ENCODE data around the gene OMA1.
A peak's percentile ranks its signal among the peaks of the same experiment; 100 is the strongest.
"Not testable (repeated sequence)": the region's sequence is repeated elsewhere in the genome, so short reads cannot be mapped to it uniquely, and the experiment has no call there.

OMA1 gene

DNA sequence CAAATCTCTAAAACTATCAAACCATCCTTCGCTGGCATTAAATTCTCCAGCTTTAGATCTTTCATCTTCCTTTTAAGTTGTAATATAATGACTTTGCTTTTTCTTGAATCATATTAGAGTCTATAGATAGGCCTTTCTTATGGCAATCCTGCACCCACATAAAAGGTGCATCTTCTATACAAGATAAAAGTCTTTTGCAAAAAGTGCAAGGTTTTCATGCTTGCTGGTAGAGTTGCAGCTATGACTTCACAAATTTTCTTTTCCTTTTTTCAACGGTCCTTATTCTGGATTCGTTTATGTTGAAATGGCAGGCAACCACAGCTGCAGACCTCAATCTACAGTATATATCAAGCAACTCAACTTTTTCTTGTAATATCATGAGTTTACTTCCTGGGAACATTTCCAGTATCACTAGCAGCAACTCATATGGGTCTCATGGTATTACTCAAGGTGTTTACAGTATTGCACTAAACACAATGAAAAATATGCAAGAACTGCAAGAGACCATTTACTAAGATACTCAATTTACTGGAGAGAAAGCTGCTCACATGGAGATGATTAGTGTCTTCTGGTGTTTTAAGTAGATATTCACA is 22.1 kb downstream of the OMA1 start:
- DNase-seq = no peak

DNA sequence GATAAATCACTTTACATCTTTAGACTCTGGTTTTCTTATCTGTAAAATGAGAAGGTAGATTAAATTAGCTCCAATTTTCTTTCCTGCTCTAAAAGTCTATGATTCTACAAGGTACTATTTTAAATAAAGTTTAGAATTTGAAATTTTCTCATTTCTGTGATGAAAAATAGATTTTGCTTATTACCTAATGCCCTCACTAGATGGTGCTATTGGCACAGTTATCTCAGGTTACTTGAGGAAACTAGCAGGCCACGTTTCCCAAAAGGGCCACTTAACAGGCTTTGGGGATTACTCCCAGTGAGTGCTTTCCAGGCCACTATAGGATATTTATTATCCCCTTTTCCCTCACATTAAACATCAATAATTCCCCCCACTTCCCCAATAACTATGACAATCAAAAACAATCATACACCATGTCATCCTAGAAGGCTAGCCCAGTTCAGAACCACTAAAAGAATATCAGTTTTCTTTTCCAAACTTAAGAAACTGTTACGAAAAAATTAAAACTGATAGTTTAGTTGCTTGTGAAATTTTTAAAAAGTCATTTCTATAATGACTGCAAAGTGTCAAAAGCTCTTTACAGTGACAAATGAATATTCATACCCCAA is 30.6 kb downstream of the OMA1 start:
- DNase-seq = peak; percentile 13

DNA sequence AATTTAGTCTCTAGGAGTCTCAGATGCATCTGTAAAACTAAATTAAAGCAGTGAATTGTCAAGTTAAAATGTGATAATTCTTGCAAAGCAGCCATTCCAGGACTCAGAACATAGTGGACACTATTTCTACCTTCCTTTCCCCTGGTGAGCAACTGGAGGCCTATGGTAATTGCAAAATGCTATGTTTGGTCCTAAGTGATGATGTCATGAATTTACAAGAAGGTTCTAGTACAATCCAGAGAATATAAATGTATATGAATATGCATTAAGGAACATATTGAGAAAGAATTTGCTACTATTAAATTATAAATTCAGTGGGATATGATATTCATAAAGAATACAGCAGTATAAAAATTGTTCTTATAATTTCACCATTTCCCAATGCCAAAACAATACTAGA is 32.6 kb downstream of the OMA1 start:
- DNase-seq = no peak

DNA sequence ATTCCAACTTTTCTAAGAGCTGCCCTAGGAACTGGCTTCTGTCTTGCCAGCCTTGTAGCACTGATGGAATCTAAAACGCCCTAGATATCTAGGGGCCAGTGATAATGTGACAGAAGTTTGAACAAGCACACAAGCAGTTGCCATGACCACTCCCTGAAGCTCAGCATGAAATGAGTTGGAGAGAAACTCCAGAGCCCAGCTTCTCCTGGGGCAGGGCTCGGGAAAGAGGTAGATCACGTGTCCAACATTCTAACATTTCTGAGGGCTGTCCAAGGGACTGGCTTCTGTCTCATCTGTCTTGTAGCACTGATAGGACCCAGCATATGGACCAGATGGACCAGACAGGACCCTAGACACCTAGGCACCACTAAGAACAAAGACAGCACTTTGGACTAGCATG is 37.9 kb downstream of the OMA1 start:
- no peak for DNase-seq

DNA sequence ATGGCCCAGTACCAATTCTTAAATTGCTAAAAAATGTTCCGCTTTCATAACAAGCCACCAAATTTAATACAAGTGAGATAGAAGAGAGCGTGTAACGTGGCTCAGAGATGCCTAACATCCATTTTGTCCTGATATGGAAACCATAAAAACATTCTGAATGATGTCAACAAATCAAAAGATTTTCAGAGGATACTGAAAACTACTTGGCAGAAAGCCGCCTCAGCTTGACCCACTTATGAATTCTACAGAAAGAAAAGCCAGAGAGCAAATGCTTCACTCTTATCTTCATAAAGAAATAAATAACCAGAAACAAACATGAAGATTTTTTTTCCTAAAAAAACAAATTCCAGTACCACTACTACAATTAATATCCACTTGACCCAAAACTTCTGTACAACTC is 41.2 kb downstream of the OMA1 start:
- no peak for DNase-seq

DNA sequence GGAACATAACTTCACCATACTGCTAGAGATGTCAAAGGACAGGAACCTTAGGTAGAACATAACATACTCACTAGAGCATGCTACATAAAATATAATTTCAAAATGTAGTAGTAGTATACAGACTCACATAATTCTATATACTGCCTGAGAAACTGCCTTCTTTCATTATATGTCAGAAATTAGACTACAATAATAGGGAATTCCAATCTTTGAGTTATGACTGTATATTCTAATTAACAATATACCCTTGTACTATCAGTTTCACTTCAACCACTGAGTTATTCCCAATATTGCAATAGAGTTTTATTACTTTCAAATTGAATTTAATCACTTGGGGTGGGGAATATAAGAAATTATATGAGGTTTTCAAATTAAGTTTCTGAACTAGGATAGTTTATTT is 44.0 kb downstream of the OMA1 start:
- DNase-seq = no peak

DNA sequence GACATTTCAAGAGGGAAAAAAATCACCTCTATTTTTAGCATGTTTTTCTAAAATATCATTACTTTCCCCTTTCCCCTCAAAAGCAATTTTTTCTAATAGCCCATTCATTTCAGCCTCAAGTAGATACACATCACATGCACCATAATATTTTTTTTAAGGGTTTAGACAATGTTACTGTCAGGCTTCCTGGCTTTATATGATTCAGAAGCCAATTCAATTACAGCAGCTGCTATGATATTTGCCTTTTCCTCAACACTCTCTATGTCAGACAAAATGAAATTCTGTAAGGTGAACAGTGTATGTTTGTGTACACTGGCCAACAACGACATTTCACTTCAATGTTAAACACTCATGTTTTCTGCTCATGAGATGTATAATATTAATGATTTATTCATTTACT is 46.5 kb downstream of the OMA1 start:
- DNase-seq = no peak

DNA sequence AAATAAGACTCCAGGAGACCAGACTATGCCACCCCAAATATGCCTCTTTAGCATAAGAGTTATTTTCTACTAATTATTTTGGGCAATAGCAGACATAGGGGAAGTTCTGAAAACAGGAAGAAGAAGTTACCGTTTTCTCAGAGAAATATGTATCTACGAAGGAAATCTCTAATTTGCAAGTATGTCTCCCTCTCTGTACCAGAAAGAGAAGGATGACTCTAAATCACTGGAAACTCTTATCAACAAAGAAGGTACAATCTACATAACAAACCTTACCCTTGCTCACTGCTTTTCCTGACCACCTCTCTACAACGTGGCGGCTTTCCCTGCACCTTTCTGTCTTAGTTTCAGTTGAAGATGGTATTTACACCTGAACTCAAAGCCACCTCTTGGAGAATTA is 49.0 kb downstream of the OMA1 start:
- no peak for DNase-seq

DNA sequence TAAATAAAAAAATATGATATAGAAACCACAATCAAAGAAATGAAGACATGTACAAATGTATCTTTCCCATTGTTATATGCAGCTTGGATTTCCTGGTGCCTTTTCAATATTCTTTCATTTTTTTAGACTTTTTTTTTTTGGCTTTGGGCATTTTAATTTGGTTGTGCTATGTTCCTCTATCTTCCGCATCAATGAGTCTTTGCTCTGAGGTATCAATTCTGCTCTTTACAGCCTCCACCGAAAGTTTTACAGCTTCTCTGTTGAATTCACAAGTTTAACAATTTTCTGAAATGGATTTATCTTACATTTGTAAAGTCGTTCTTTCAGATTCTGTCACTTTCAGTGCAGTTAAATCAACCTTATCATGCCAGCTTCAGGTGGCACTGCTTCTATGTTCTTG is 50.5 kb downstream of the OMA1 start:
- DNase-seq = no peak

DNA sequence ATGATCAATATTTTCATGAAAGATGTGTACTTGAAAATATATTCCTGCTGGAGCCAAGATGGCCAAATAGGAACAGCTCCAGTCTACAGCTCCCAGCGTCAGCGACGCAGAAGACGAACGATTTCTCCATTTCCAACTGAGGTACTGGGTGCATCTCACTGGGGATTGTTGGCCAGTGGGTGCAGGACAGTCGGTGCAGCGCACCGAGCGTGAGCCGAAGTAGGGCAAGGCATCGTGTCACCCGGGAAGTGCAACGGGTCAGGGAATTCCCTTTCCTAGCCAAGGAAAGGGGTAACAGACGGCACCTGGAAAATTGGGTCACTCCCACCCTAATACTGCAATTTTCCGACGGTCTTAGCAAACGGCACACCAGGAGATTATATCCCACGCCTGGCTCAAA is 57.6 kb downstream of the OMA1 start:
- DNase-seq = not testable (repeated sequence)

DNA sequence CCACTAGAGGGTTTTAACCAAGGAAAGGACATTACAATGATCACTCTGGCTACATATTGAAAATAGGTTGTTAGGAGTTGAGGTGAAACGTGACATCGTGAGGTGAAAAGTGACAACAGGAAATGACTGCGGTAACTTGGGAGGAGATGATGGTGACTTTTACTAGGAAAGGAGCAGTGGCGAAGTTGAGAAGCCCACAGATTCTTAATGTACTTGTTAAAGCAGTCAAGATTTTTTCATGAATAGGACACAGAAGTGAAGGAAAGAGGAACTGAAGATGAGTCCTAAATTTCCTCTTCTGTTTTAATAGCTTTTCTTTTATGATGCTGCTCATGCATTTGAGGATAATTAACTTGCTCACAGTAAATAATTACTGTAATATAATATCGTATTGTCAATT is 59.5 kb downstream of the OMA1 start:
- DNase-seq = no peak

DNA sequence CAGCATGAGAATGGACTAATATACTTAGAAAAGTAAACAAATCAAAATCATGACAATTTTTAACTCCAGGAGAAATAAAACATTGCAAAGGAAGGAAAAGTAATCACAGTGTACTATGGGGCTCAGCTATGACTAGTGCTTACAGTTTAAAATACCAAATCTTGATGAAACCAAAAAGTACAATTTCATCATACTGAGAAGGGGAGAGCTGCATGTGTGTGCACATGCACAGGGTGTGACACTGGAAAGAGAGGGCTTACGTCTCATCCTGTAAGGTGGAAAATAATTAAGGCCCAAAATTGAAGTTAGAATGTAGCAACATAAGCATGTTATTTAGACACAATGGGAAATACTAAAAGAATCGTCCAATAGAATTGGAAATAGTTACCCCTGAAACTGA is 64.6 kb downstream of the OMA1 start:
- no peak for DNase-seq

DNA sequence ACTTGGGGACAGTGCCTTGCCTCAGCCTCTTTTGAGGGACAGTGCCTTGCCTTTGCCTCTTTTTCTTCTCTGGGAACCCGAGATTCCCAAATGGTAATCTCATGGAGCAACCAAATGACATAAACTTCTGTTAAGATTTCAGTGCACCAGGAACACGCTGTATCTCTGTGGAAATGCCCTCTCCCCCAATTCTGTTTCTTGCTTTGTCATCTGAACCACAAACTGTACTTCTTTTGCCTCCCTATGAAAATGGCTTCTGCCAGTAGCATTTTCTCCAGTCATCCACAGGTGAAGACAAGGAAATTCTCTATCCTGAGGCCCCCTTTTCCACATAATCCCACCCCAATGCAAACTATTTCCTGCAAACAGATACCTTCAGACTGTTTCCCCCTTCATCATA is 66.3 kb downstream of the OMA1 start:
- DNase-seq = no peak

DNA sequence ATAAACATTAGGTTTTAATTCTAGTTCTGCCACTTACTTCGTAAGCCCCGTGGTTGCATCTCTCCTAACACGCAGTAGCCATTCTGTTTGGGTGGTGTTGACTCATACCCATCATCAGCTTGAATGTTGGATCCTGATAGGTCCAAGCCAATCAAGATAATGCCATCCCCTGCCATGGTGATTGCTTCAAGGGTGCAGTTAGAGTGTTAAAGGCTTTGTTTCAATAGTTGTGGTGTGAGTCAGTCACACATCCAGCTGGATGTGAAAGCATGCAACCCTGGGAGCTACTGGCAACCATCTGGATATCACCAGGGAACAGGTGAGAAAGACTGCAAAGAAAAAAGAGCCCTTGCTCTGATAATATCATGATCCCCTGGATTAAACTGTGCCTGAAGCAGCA is 69.1 kb downstream of the OMA1 start:
- DNase-seq = no peak

DNA sequence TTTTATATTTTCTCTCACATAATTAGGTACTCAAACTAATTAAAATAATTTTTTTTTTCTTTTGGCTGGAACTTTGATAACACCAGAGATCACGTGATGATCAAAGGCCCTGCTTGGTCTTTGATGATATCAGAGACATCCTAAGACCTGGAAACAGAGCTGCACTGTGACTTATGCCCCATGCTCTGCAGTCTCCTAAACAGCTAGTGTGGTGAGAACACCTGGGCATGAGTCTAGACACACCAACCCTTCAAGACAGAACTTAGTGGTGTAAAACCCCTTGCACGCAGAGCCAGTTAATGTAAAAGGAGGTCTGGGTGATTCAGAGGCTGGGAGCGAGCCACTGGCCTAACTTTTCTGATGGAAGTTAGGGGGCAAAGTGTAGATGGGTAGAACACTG is 70.3 kb downstream of the OMA1 start:
- DNase-seq = no peak

DNA sequence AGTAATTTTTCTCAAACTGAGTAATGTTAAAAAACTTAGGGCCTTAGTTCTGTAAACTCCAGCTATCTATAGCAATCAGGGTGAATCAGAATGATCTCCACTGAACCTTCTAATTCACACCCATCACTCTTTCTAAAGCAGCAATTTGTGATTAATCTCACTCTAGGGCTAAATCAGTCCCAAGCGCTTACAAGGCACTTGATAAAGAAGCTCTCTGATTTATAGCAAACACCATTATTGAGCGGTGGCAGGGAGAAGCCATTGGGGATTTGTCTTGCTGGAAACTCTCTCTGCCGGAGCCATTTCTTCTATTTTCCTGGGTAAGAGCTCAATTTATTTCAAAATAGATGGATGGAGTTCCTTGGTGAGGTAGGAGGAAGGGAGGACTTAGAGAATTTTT is 77.0 kb downstream of the OMA1 start:
- no peak for DNase-seq

DNA sequence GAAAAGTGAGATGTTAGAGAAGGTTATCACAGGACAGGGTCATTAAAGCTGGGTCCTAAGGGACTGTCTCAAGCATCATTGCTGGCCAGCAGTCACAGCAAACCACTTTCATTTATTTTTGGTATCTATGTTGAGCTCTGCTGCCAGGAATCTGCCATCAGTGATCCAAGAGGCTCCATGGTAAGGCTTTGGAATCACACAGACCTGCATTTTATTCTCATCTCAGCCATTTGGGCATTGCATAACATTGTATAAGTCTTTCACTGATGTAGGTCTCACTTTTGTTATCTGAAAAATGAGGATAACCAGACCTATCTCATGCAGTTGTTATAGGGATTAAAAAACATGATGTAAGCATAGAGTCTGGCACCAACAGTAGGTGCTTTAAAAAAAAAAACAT is 77.5 kb downstream of the OMA1 start:
- no peak for DNase-seq

DNA sequence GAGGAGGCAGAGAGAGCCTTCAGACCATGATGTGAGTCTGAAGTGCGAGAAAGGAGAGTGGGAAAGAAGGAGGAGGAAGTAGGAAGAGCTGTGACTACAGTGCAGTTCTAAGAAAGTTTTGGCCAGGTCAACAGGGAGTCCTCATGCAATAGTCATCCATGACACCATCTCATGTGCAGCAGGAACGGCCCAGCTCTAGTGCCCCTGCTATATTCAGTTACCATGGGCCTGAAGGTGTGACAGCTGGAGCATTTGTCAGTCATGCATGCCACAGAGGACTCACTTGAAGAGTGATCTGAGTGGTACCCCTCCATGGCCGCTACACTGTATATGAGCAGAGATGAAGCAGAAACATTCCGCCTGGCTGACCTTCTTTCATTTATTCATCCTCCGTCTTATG is 77.9 kb downstream of the OMA1 start:
- DNase-seq = no peak

DNA sequence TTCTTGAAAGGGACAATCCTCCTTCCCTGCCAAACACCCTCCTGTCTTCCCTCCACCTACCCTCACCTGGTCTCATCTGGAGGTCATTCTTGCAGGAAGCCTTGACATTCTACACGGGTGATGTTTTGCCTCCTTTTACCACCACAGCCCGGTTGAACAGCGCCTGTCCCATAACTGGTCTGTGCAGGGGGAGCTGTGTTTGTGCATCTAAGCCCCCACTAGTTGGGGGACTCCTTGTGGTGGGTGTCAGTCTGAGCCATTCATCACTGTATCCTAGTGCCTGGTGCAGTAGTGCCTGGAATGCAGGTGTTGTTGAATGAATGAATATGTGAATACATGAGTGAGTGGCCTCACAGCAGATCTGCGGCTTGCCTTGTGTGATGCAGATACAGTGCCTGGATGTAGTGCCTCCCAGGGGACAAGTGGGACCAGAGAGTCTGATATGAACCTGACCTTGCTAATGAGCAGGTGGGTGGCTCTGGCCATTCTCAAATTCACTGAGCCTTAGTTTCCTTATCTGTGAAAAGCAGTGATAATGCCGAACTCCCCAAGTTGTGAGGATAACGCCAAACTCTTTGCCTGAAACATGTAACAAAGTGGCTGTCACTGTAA is 79.8 kb downstream of the OMA1 start:
- no peak for DNase-seq

DNA sequence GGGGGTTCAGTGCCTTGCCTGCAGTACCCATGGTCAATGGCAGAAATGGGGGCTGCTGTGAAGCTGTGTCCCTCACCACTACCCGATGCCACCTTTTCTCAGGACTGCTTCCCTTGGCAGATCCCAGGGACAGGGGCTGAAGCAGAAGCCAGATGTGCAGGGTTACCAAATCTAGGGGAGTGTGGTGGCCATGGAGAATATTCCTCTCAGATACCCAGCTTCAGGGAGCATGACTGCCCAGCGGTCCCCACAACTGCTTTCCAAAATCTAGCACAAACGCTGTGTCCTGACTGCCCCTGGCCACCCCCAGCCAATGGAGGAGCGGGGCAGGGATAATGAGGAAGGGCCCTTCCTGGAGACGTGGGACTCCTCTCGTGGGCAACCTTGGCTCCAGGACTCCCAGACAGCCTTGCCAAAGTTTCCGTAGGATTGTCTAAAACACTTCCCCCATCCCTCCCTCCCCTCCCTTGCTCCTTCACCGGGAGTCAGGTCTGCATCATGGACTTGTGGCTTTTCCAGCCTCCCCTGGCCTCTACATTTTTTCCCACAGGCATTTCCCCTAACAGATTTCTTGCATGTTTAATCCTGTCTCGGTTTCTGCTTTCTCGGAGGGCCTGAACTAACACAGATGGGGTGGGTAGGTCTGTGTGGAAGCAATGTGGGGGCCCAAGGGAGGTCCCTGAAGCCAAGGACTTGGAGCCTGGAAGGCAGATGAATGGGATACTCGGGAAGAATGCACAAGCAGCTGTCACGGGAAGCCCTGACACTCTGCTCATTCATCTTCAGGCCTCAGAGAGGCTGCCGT is 80.5 kb downstream of the OMA1 start:
- no peak for DNase-seq

DNA sequence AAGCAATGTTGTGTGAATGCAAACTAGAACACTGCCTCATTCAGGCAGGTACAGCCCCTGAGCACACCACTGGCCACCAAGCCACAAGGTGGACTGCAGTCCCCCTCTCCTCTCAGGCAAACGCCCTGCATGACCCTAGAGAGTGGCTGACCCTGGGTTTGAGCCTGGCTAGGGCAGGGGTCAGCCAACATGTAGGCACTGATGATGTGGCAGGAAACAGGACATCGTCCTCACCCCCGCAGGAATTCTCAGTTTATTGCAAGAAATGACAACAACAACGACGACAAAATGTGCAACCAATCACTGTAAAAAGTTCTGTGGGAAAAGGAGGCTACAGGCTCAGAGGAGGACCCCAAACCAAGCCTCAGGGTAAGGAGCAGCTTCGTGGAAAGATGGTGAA is 81.3 kb downstream of the OMA1 start:
- DNase-seq = no peak

DNA sequence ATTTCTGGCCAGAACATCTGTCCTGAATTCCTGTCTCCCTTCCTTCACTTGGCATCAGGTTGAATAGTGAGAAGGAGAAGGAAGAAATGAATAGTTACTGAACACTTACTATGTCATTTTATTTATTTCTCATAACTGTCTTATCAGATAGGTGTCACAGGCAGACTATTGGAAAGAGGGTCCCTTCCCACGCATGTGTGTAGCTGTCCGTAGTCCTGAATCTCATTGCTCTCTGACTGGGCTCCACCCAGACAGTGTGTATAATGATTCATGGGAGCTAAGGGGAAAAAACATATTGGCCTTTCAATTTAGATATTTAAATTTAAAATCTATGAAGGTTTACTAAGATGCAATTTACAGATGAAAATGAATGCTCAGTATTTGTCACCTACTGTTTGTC is 86.1 kb downstream of the OMA1 start:
- DNase-seq = peak; percentile 31

DNA sequence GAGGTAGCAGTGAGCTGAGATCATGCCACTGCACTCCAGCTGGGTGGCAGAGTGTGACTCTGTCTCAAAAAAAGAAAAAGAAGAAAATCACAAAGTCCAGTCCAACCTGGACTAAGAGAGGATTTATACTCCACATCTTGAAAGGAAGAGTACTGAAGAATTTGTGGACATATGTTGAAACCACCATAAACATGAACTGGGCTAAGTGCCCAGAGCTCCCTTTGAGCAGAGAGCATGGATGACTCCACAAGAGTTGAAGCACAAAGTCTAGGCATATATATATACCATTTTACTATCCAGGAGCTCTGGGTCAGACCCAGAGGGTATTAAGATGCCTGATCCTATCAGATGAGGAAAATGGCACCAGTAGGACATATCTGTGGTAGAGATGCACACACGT is 86.6 kb downstream of the OMA1 start:
- DNase-seq = no peak

DNA sequence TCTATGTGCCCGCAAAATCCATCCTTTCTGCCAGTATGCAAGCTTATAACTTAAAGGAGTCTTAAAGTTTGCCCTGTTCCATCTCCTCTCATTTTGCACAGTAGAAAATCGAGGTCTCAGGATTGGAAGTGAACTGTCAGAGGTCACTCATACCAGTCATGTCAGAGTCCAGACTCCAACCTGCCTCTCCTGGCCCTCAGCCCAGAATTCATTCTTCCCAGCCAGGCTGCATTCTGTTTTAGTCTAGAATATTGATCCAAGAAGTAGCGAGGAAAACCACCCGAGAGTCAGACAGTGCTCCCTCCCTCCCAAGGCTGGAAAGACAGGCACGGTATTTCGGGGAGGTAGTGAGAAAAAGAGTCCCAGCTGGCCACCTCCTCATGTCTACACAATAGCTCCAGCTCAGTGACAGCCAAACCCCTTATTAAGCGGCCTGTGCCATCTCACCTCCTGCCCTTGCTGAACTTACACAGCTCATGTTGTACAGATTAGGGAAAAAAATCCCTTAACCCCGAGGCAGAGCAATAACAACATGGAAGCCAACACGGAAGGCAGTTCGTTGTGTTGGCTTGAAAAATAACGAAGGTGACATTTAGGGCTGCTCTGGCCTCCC is 89.4 kb downstream of the OMA1 start:
- no peak for DNase-seq
